Inflammatory macrophage treated with lipopolysaccharide for 4 hours (primary cell): ENCODE results near the gene MLLT10.

Source experiments
- DNase-seq: peaks from one replicate; pipeline ENCODE4 v3.0.0-alpha.2; 2020

MLLT10 gene

DNA sequence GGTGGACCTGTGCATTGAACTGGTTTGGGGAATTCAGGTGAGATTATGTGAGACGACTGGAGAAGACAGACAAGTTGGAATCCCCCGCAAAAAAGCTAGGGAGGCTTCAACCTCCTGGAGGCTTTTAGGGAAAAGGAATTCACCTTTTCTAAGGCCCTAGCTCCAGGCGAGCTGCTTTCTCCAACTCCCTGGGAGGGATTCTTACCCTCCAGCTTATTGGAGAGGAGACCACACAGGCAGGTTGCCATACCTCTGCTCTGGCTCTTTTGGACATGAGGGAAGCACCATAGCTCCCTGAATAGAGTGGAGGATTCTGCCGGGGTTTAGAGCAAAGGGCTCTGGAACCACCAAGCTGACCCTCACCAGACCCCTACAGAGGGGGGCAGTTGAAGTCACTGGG, 213.8 kb downstream of the MLLT10 start:
- DNase-seq: no peak

GRCh38 chr10:21749788-21750187, 215.8 kb downstream of the MLLT10 start:
- DNase-seq: no peak

GRCh38 chr10:21750424-21750823, 216.4 kb downstream of the MLLT10 start:
- no peak for DNase-seq

GRCh38 chr10:21751341-21752310, 217.6 kb downstream of the MLLT10 start:
- DNase-seq: no peak

GRCh38 chr10:21753497-21754270, 219.7 kb downstream of the MLLT10 start:
- DNase-seq: no peak

- no peak for DNase-seq
Measured at GRCh38 chr10:21754410-21755011, 220.5 kb downstream of the MLLT10 start.

DNA sequence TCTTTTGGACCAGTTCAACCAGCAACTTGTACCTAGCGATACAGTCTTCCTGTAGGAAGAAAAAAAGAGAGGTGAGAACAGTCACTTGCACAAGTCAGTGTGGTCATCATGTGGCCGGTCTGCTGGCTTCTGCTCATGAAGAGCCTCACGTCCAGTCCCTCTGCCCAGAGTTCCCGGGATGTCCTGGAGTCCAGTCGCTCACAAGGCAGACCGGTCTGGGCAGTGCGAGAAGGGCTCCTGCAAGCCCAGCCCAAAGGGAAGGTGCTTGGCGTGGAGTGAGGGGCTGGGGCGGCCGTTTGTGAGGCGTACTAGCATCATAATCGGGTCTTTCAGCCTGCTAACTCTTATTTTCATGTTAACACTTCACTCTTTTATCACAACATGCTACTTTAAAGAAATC, 222.7 kb downstream of the MLLT10 start:
- no peak for DNase-seq

GRCh38 chr10:21757185-21757901, 223.3 kb downstream of the MLLT10 start:
- no peak for DNase-seq

DNA sequence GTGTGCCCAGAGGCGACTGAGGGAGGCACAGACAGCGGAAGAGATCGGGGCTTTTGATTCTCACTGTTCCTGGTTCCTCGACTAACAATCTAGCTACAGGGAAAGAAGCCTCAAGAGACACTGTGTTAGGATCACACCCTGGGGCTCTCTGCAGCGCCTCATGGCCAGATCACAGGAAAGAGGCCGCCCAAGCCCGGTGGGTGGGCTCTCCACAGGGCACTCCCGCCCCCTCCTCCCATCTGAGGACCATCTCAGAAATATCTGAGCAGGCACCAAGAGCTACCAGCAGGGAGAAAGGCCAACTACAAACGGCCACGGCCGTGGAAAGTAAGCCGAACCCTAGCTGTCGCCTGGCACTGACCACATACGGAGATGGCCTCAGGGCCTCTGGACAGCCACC, 224.2 kb downstream of the MLLT10 start:
- DNase-seq: no peak

GRCh38 chr10:21758696-21759095, 224.7 kb downstream of the MLLT10 start:
- no peak for DNase-seq

GRCh38 chr10:21759232-21759631, 225.2 kb downstream of the MLLT10 start:
- DNase-seq: no peak

- DNase-seq: no peak
Measured at GRCh38 chr10:21760332-21760731, 226.3 kb downstream of the MLLT10 start.

- DNase-seq: no peak
Measured at GRCh38 chr10:21764466-21765189, 230.6 kb downstream of the MLLT10 start.

GRCh38 chr10:21769041-21769440, 235.0 kb downstream of the MLLT10 start:
- DNase-seq: no peak

- DNase-seq: no peak
Measured at GRCh38 chr10:21771219-21771618, 237.2 kb downstream of the MLLT10 start.

DNA sequence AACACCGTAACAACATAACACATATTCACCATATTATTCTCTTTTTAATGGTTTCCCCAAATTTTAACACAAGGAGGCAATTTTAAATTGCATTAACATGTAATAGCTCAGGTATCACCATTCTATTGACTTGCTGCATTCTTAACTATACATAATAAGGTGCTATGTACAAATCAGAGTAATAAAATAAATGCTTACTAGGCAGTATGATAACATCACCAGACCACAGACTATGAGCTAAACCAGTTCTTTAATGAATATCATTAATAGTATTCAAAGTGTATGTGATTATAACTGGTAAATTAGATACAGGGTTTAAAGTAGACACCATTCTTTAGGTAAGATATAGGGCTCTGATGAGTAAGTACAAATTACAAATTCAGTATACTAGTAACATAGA, 242.9 kb downstream of the MLLT10 start:
- no peak for DNase-seq

- no peak for DNase-seq
Measured at GRCh38 chr10:21791276-21791675, 257.2 kb downstream of the MLLT10 start.
